ENCODE data around the gene ING4. TPM values are rescaled to one million over a fixed set of nuclear protein-coding genes. Genes with fewer than 3 reads are reported as not detected.

The ING4 gene
- total and polyA plus RNA-seq, 2 of the 13 experiments (the other 11 are each of a cell fraction or from before 2014, with no cell fraction given), result 14.4 to 32.4 TPM

DNA sequence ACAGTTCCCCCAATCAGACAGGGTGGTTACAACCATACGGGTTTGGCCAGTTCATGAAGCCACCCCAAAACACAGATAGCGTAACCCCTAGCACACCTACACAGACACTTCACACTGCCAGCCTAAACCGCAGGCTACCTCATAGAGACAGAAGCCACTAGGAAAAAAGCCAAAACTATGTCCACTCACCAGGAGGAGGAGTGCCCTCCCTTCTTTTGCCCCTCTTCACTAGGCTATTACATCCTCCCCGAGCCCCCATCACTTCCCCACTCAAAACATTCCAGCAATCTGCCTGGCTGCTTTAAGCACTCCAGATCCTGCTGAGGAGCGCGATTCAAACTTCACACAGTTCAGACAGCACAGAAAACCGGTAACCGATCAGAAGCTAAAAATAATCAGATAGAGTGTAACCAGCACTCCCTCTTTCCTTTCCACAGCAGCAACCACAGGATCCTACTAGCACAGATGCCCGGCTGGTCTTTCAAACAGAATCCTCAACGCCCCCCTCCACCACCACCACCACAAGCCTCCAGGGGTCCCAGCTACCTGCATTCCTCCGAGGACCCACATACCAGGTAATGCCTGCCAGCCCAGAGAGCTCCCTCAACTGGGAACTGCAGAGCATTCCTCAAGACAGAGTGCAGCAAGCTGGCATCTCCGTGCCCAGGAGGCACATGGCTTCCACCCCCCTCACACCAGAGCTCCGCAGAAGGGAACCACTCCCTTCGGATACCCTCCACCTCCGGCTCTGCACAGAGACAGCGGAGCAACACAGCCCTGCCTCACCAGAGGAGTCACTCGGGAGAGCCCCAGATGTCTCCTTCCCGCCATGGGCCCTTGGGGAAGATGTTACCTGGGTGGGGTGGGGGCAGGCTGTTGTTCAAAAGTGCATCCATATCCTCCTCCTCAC, 57.2 kb downstream of the ING4 start (continued):
- TF ChIP-seq, protein P1, sequence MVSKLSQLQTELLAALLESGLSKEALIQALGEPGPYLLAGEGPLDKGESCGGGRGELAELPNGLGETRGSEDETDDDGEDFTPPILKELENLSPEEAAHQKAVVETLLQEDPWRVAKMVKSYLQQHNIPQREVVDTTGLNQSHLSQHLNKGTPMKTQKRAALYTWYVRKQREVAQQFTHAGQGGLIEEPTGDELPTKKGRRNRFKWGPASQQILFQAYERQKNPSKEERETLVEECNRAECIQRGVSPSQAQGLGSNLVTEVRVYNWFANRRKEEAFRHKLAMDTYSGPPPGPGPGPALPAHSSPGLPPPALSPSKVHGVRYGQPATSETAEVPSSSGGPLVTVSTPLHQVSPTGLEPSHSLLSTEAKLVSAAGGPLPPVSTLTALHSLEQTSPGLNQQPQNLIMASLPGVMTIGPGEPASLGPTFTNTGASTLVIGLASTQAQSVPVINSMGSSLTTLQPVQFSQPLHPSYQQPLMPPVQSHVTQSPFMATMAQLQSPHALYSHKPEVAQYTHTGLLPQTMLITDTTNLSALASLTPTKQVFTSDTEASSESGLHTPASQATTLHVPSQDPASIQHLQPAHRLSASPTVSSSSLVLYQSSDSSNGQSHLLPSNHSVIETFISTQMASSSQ (IDR thresholded peaks at IDR 0.05; ENCODE audit: low read depth), result no peak
- TF ChIP-seq, protein P1 (CRISPR knock-in tag; IDR thresholded peaks at IDR 0.05; ENCODE audit: borderline replicate concordance), result no peak
- TF ChIP-seq, protein P2, sequence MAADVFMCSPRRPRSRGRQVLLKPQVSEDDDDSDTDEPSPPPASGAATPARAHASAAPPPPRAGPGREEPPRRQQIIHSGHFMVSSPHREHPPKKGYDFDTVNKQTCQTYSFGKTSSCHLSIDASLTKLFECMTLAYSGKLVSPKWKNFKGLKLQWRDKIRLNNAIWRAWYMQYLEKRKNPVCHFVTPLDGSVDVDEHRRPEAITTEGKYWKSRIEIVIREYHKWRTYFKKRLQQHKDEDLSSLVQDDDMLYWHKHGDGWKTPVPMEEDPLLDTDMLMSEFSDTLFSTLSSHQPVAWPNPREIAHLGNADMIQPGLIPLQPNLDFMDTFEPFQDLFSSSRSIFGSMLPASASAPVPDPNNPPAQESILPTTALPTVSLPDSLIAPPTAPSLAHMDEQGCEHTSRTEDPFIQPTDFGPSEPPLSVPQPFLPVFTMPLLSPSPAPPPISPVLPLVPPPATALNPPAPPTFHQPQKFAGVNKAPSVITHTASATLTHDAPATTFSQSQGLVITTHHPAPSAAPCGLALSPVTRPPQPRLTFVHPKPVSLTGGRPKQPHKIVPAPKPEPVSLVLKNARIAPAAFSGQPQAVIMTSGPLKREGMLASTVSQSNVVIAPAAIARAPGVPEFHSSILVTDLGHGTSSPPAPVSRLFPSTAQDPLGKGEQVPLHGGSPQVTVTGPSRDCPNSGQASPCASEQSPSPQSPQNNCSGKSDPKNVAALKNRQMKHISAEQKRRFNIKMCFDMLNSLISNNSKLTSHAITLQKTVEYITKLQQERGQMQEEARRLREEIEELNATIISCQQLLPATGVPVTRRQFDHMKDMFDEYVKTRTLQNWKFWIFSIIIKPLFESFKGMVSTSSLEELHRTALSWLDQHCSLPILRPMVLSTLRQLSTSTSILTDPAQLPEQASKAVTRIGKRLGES (CRISPR knock-in tag; IDR thresholded peaks at IDR 0.05; ENCODE audit: borderline replicate concordance), result no peak
- no peak for TF ChIP-seq FOXA1 (IDR thresholded peaks at IDR 0.05)
- TF ChIP-seq FOXA1 (CRISPR knock-in tag; IDR thresholded peaks at IDR 0.05), result no peak
- no peak; the same call in 1 of the 2 replicates for TF ChIP-seq MTA1 (CRISPR knock-in tag; IDR thresholded peaks at IDR 0.05; ENCODE audit: borderline replicate concordance)
- no peak for TF ChIP-seq ZFP37 (CRISPR knock-in tag; IDR thresholded peaks at IDR 0.05; ENCODE audit: borderline replicate concordance)
- TF ChIP-seq, protein P3, sequence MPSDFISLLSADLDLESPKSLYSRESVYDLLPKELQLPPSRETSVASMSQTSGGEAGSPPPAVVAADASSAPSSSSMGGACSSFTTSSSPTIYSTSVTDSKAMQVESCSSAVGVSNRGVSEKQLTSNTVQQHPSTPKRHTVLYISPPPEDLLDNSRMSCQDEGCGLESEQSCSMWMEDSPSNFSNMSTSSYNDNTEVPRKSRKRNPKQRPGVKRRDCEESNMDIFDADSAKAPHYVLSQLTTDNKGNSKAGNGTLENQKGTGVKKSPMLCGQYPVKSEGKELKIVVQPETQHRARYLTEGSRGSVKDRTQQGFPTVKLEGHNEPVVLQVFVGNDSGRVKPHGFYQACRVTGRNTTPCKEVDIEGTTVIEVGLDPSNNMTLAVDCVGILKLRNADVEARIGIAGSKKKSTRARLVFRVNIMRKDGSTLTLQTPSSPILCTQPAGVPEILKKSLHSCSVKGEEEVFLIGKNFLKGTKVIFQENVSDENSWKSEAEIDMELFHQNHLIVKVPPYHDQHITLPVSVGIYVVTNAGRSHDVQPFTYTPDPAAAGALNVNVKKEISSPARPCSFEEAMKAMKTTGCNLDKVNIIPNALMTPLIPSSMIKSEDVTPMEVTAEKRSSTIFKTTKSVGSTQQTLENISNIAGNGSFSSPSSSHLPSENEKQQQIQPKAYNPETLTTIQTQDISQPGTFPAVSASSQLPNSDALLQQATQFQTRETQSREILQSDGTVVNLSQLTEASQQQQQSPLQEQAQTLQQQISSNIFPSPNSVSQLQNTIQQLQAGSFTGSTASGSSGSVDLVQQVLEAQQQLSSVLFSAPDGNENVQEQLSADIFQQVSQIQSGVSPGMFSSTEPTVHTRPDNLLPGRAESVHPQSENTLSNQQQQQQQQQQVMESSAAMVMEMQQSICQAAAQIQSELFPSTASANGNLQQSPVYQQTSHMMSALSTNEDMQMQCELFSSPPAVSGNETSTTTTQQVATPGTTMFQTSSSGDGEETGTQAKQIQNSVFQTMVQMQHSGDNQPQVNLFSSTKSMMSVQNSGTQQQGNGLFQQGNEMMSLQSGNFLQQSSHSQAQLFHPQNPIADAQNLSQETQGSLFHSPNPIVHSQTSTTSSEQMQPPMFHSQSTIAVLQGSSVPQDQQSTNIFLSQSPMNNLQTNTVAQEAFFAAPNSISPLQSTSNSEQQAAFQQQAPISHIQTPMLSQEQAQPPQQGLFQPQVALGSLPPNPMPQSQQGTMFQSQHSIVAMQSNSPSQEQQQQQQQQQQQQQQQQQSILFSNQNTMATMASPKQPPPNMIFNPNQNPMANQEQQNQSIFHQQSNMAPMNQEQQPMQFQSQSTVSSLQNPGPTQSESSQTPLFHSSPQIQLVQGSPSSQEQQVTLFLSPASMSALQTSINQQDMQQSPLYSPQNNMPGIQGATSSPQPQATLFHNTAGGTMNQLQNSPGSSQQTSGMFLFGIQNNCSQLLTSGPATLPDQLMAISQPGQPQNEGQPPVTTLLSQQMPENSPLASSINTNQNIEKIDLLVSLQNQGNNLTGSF (CRISPR knock-in tag; IDR thresholded peaks at IDR 0.05), result no peak
- TF ChIP-seq YEATS4 (CRISPR knock-in tag; IDR thresholded peaks at IDR 0.05; ENCODE audit: borderline replicate concordance), result no peak
- no peak for TF ChIP-seq REPIN1 (CRISPR knock-in tag; IDR thresholded peaks at IDR 0.05; ENCODE audit: borderline replicate concordance, low read depth)
- TF ChIP-seq, protein P4, sequence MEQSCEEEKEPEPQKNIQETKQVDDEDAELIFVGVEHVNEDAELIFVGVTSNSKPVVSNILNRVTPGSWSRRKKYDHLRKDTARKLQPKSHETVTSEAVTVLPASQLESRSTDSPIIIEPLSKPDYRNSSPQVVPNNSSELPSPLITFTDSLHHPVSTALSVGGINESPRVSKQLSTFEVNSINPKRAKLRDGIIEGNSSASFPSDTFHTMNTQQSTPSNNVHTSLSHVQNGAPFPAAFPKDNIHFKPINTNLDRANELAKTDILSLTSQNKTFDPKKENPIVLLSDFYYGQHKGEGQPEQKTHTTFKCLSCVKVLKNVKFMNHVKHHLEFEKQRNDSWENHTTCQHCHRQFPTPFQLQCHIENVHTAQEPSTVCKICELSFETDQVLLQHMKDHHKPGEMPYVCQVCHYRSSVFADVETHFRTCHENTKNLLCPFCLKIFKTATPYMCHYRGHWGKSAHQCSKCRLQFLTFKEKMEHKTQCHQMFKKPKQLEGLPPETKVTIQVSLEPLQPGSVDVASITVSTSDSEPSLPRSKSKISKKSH (CRISPR knock-in tag; IDR thresholded peaks at IDR 0.05; ENCODE audit: borderline replicate concordance), result no peak
- TF ChIP-seq ATF1 (CRISPR knock-in tag; IDR thresholded peaks at IDR 0.05), result no peak
- no peak for TF ChIP-seq ISL2 (CRISPR knock-in tag; IDR thresholded peaks at IDR 0.05)
- no peak for TF ChIP-seq HDAC6 (IDR thresholded peaks at IDR 0.05; ENCODE audit: low read depth, low read length)
